Measurements from ENCODE around the gene TAF11. TPM values are rescaled to one million over a fixed set of nuclear protein-coding genes. Genes with fewer than 3 reads are reported as not detected.
"Not testable (repeated sequence)": the region's sequence is repeated elsewhere in the genome, so short reads cannot be mapped to it uniquely, and the experiment has no call there.

The TAF11 gene
- total and polyA plus RNA-seq, 11 donors = 14.6 to 75.7 (median 21.8) TPM

- intact Hi-C loops (cut with DNase I) = loop anchor here in 7 of 10 donors (5.0 to 10.0 kb wide), 7 partner anchors 72 to 260 kb away; partner anchors contain the start of genes SNRPC (in 2 of the 7) and TCP11 (in 1 of the 7)
- Histone ChIP-seq H3K27me3 (no peaks in the 10 kb centered on the region), H3K4me3 (no peak overlapping the region), H3K27ac (no peak overlapping the region), H3K36me3 (peaks cover 0 to 56% (median 36%) of the 10 kb centered on the region in 9 donors), H3K4me1 (peaks cover 0 to 25% (median 11%) of the 10 kb centered on the region in 12 donors), H3K9me3 (no peaks in the 10 kb centered on the region)
- DNase-seq = no peak
- ATAC-seq = no peak
- TF ChIP-seq POLR2A (IDR thresholded peaks at IDR 0.05) = no peak
- WGBS, 4 donors = 91 to 98% (median 94%) methylated on average over 2 of the region's 2 CpGs
These were observed 2.8 kb downstream of the TAF11 start for GRCh38 chr6:34884996-34885395.

GRCh38 chr6:34884073-34884472, 3.8 kb downstream of the TAF11 start:
- H3K27me3 ChIP-seq, DNase-seq, H3K27ac ChIP-seq, H3K9me3 ChIP-seq, H3K4me3 ChIP-seq, ATAC-seq: not testable (repeated sequence)
- 94 to 100% (median 96%) methylated on average over 1 of the region's 1 CpG for WGBS, 4 donors
- intact Hi-C loops (cut with DNase I) = loop anchor here in 2 of 10 donors (10.0 kb wide), 2 partner anchors 129 to 261 kb away; partner anchors contain the start of genes SNRPC (in 1 of the 2) and TCP11 (in 1 of the 2)
- Histone ChIP-seq H3K4me1 (peaks cover 0 to 22% (median 11%) of the 10 kb centered on the region in 12 donors), H3K36me3 (peaks cover 0 to 66% (median 46%) of the 10 kb centered on the region in 9 donors)

- H3K36me3 ChIP-seq = peaks cover 0 to 100% (median 99%) of the 10 kb centered on the region in 9 donors
- H3K4me3 ChIP-seq = no peak overlapping the region
- DNase-seq (no peak), ATAC-seq (no peak)
- 88 to 95% (median 93%) methylated on average over 5 of the region's 5 CpGs for WGBS, 4 donors
- intact Hi-C loops (cut with DNase I) = loop anchor here in 2 of 10 donors (10.0 kb wide), 2 partner anchors 113 to 267 kb away; partner anchors contain the start of gene TCP11 (in 1 of the 2)
- H3K4me1 ChIP-seq = no peaks in the 10 kb centered on the region
- H3K27ac ChIP-seq = no peak overlapping the region
- H3K27me3 ChIP-seq = no peaks in the 10 kb centered on the region
- no peaks in the 10 kb centered on the region for H3K9me3 ChIP-seq
- TF ChIP-seq POLR2A (IDR thresholded peaks at IDR 0.05) (no peak), CTCF (IDR thresholded peaks at IDR 0.05) (no peak)
These were observed 9.9 kb downstream of the TAF11 start for GRCh38 chr6:34877869-34878485.

- Histone ChIP-seq H3K36me3 (peaks cover 0 to 100% (median 99%) of the 10 kb centered on the region in 9 donors), H3K4me3 (no peak overlapping the region), H3K27ac (no peak overlapping the region), H3K9me3 (no peaks in the 10 kb centered on the region), H3K27me3 (no peaks in the 10 kb centered on the region), H3K4me1 (no peaks in the 10 kb centered on the region)
- intact Hi-C loops (cut with DNase I) = loop anchor here in 2 of 10 donors (10.0 kb wide), 2 partner anchors 112 to 268 kb away; partner anchors contain the start of gene TCP11 (in 1 of the 2)
- no peak for DNase-seq
- TF ChIP-seq POLR2A (IDR thresholded peaks at IDR 0.05) (no peak), CTCF (IDR thresholded peaks at IDR 0.05) (no peak)
- ATAC-seq = no peak
- 89 to 92% (median 90%) methylated on average over 1 of the region's 1 CpG for WGBS, 4 donors
These were observed 10.6 kb downstream of the TAF11 start for GRCh38 chr6:34877259-34877658.

GRCh38 chr6:34876472-34876871, 11.4 kb downstream of the TAF11 start:
- intact Hi-C loops (cut with DNase I) = loop anchor here in 2 of 10 donors (10.0 kb wide), 2 partner anchors 112 to 268 kb away; partner anchors contain the start of gene TCP11 (in 1 of the 2)
- H3K4me3 ChIP-seq = no peak overlapping the region
- no peaks in the 10 kb centered on the region for H3K9me3 ChIP-seq
- no peak for ATAC-seq
- no peak for DNase-seq
- no peak overlapping the region for H3K27ac ChIP-seq
- TF ChIP-seq CTCF (IDR thresholded peaks at IDR 0.05) = no peak
- no peak for TF ChIP-seq POLR2A (IDR thresholded peaks at IDR 0.05)
- H3K27me3 ChIP-seq = no peaks in the 10 kb centered on the region
- no peaks in the 10 kb centered on the region for H3K4me1 ChIP-seq
- WGBS, 4 donors = 93 to 98% (median 95%) methylated on average over 3 of the region's 3 CpGs
- peaks cover 0 to 100% (median 99%) of the 10 kb centered on the region in 9 donors for H3K36me3 ChIP-seq

Measured in heart left ventricle (tissue), 16 donors.